ENCODE data around the gene MED27.

Gene MED27

GRCh38 chr9:131954299-131954698, 125.4 kb downstream of the MED27 start:
- Histone ChIP-seq H3K4me1 (ENCODE audit: insufficient read depth, low read length, poor library complexity, severe bottlenecking) (no peaks in the 10 kb centered on the region), H3K4me3 (ENCODE audit: low read length, poor library complexity, severe bottlenecking) (no peak overlapping the region), H3K9ac (ENCODE audit: low read depth, low read length, poor library complexity, severe bottlenecking) (no peak overlapping the region), H3K9me3 (ENCODE audit: insufficient read depth, low read depth, low read length) (no peaks in the 10 kb centered on the region), H3K9me2 (replicated peaks; ENCODE audit: low read depth, low read length) (no peaks in the 10 kb centered on the region), H3K4me2 (ENCODE audit: low read depth, low read length, poor library complexity, severe bottlenecking) (no peak overlapping the region), H3K79me2 (ENCODE audit: insufficient read depth, low read length) (no peaks in the 10 kb centered on the region), H2AFZ (ENCODE audit: low read length) (no peak overlapping the region), H4K20me1 (ENCODE audit: insufficient read depth, low read length, poor library complexity, severe bottlenecking) (no peaks in the 10 kb centered on the region), H3K27me3 (ENCODE audit: insufficient read depth, low read length, poor library complexity, severe bottlenecking) (no peaks in the 10 kb centered on the region), H3K36me3 (ENCODE audit: insufficient read depth, low read length) (0 out of 2 replicates have a peak, but pooled peaks cover 3% of the 10 kb centered on the region), H3F3A (ENCODE audit: low read depth) (no peaks in the 10 kb centered on the region)
- TF ChIP-seq EZH2phosphoT487 (IDR thresholded peaks at IDR 0.05; ENCODE audit: borderline replicate concordance) (no peak), CTCF (conservative IDR thresholded peaks at IDR 0.05; ENCODE audit: low read length) (peak; percentile 73)

DNA sequence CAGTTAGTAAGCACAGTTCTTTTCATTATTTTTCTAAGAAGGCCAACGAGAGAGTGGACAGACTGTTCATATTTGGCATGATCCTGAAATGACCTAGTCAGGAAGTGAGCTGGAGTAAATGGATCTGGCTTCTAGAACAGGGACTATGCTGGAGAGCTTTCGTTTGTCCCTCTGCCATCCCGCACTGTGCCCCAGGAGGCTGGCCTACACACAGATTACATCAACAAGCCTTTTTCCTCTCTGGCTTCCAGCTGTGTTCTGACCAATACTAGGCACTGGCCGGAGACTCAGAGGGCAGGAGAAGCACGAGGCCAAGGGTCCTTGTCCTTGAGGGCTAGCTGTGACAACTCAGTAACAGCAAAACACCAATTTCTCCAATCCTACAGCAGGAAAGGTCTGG, 127.8 kb downstream of the MED27 start:
- no peak for TF ChIP-seq EZH2phosphoT487 (IDR thresholded peaks at IDR 0.05; ENCODE audit: borderline replicate concordance)
- no peak for TF ChIP-seq CTCF (conservative IDR thresholded peaks at IDR 0.05; ENCODE audit: low read length)

GRCh38 chr9:131951155-131951554, 128.5 kb downstream of the MED27 start:
- Histone ChIP-seq H3K4me3 (ENCODE audit: low read length, poor library complexity, severe bottlenecking) (no peak overlapping the region), H4K20me1 (ENCODE audit: insufficient read depth, low read length, poor library complexity, severe bottlenecking) (no peaks in the 10 kb centered on the region), H3K27me3 (ENCODE audit: insufficient read depth, low read length, poor library complexity, severe bottlenecking) (no peaks in the 10 kb centered on the region), H3K79me2 (ENCODE audit: insufficient read depth, low read length) (no peaks in the 10 kb centered on the region), H2AFZ (ENCODE audit: low read length) (no peak overlapping the region), H3K9me2 (replicated peaks; ENCODE audit: low read depth, low read length) (no peaks in the 10 kb centered on the region), H3K4me2 (ENCODE audit: low read depth, low read length, poor library complexity, severe bottlenecking) (no peak overlapping the region), H3F3A (ENCODE audit: low read depth) (no peaks in the 10 kb centered on the region), H3K9me3 (ENCODE audit: insufficient read depth, low read depth, low read length) (no peaks in the 10 kb centered on the region), H3K9ac (ENCODE audit: low read depth, low read length, poor library complexity, severe bottlenecking) (no peak overlapping the region), H3K36me3 (ENCODE audit: insufficient read depth, low read length) (no peaks in the 10 kb centered on the region), H3K4me1 (ENCODE audit: insufficient read depth, low read length, poor library complexity, severe bottlenecking) (no peaks in the 10 kb centered on the region)
- no peak for TF ChIP-seq CTCF (conservative IDR thresholded peaks at IDR 0.05; ENCODE audit: low read length)
- no peak for TF ChIP-seq EZH2phosphoT487 (IDR thresholded peaks at IDR 0.05; ENCODE audit: borderline replicate concordance)

More for the DNA sequence above, 127.8 kb downstream of the MED27 start:
- Histone ChIP-seq H3K79me2 (ENCODE audit: insufficient read depth, low read length) (no peaks in the 10 kb centered on the region), H4K20me1 (ENCODE audit: insufficient read depth, low read length, poor library complexity, severe bottlenecking) (no peaks in the 10 kb centered on the region), H3K4me1 (ENCODE audit: insufficient read depth, low read length, poor library complexity, severe bottlenecking) (no peaks in the 10 kb centered on the region), H3K4me2 (ENCODE audit: low read depth, low read length, poor library complexity, severe bottlenecking) (no peak overlapping the region), H3K36me3 (ENCODE audit: insufficient read depth, low read length) (no peaks in the 10 kb centered on the region), H3K9me2 (replicated peaks; ENCODE audit: low read depth, low read length) (no peaks in the 10 kb centered on the region), H3K9ac (ENCODE audit: low read depth, low read length, poor library complexity, severe bottlenecking) (no peak overlapping the region), H3K27me3 (ENCODE audit: insufficient read depth, low read length, poor library complexity, severe bottlenecking) (no peaks in the 10 kb centered on the region), H2AFZ (ENCODE audit: low read length) (no peak overlapping the region), H3F3A (ENCODE audit: low read depth) (no peaks in the 10 kb centered on the region), H3K4me3 (ENCODE audit: low read length, poor library complexity, severe bottlenecking) (no peak overlapping the region), H3K9me3 (ENCODE audit: insufficient read depth, low read depth, low read length) (no peaks in the 10 kb centered on the region)
